SK-N-SH treated with all-trans-retinoic acid at 6 μM for 48 hours (cell line): ENCODE measurements around the gene WIZ.

Experiments
- ATAC-seq: fragments of 200-7000 bp; cut with Tn5 transposase; 3 replicates; pipeline ENCODE4 v1.9.1; 2020; ENCODE audit warnings: mild to moderate bottlenecking, moderate library complexity
- ARNTL ChIP-seq: fragments of 450-650 bp; formaldehyde crosslinking; IDR thresholded peaks from 2 replicates; pipeline ENCODE4 v1.5.0; 2020; ENCODE audit warnings: low read depth, mild to moderate bottlenecking, moderate library complexity, borderline replicate concordance
- BACH2 ChIP-seq: fragments of 250-450 bp; sonication (Bioruptor Pico); IDR thresholded peaks from 2 replicates; pipeline ENCODE4 v1.9.0; 2021; ENCODE audit warnings: mild to moderate bottlenecking, borderline replicate concordance
- CSDC2 ChIP-seq: fragments of 250-450 bp; sonication (Bioruptor Pico); IDR thresholded peaks from 2 replicates; pipeline ENCODE4 v1.5.0; 2020; ENCODE audit warnings: mild to moderate bottlenecking, moderate library complexity
- ESRRG ChIP-seq: fragments of 250-450 bp; sonication (Bioruptor Pico); IDR thresholded peaks from 2 replicates; pipeline ENCODE4 v1.6.1; 2021; ENCODE audit warnings: mild to moderate bottlenecking
- GLIS3 ChIP-seq: fragments of 250-450 bp; sonication (Bioruptor Pico); IDR thresholded peaks from 2 replicates; pipeline ENCODE4 v1.5.0; 2020; ENCODE audit warnings: mild to moderate bottlenecking, moderate library complexity
- ISL1 ChIP-seq: fragments of 250-450 bp; sonication (Bioruptor Pico); IDR thresholded peaks from 2 replicates; pipeline ENCODE4 v2.1.2; 2022; ENCODE audit warnings: mild to moderate bottlenecking, moderate library complexity
- OSR1 ChIP-seq: fragments of 250-450 bp; sonication (Bioruptor Pico); IDR thresholded peaks from 2 replicates; pipeline ENCODE4 v1.8.0; 2022; ENCODE audit warnings: moderate library complexity, mild to moderate bottlenecking, inconsistent platforms
- POU6F1 ChIP-seq: fragments of 250-450 bp; sonication (Bioruptor Pico); IDR thresholded peaks from 2 replicates; pipeline ENCODE4 v1.8.0; 2021; ENCODE audit warnings: low read depth, mild to moderate bottlenecking, moderate library complexity, borderline replicate concordance
- PPARA ChIP-seq: fragments of 250-450 bp; sonication (Bioruptor Pico); IDR thresholded peaks from 2 replicates; pipeline ENCODE4 v1.5.0; 2020; ENCODE audit warnings: mild to moderate bottlenecking, borderline replicate concordance
- RARB ChIP-seq: fragments of 250-450 bp; sonication (Bioruptor Pico); IDR thresholded peaks from 2 replicates; pipeline ENCODE4 v1.8.0; 2021; ENCODE audit warnings: mild to moderate bottlenecking, moderate library complexity
- SNAI2 ChIP-seq: fragments of 250-450 bp; sonication (Bioruptor Pico); IDR thresholded peaks from 2 replicates; pipeline ENCODE4 v1.5.0; 2020; ENCODE audit warnings: mild to moderate bottlenecking, moderate library complexity
- TCF4 ChIP-seq: fragments of 250-450 bp; sonication (Bioruptor Pico); IDR thresholded peaks from 2 replicates; pipeline ENCODE4 v1.8.0; 2021; ENCODE audit warnings: mild to moderate bottlenecking, moderate library complexity, borderline replicate concordance
- ZC3H10 ChIP-seq: fragments of 250-450 bp; sonication (Bioruptor Pico); IDR thresholded peaks from 2 replicates; pipeline ENCODE4 v1.5.1; 2021; ENCODE audit warnings: mild to moderate bottlenecking, moderate library complexity
- ZFP3 ChIP-seq: fragments of 250-450 bp; sonication (Bioruptor Pico); IDR thresholded peaks from 2 replicates; pipeline ENCODE4 v1.5.0; 2020; ENCODE audit warnings: mild to moderate bottlenecking, moderate library complexity
- ZFP30 ChIP-seq: fragments of 450-650 bp; formaldehyde crosslinking; IDR thresholded peaks from 2 replicates; pipeline ENCODE4 v1.5.0; 2022; ENCODE audit warnings: mild to moderate bottlenecking, moderate library complexity
- ZNF70 ChIP-seq: fragments of 450-650 bp; formaldehyde crosslinking; IDR thresholded peaks from 2 replicates; pipeline ENCODE4 v1.5.0; 2020; ENCODE audit warnings: mild to moderate bottlenecking, moderate library complexity
- ZNF8 ChIP-seq: fragments of 450-650 bp; formaldehyde crosslinking; IDR thresholded peaks from 2 replicates; pipeline ENCODE4 v1.5.0; 2020; ENCODE audit warnings: mild to moderate bottlenecking, moderate library complexity
- TF ChIP-seq, protein P1 (sequence below): fragments of 250-450 bp; sonication (Bioruptor Pico); IDR thresholded peaks from 2 replicates; pipeline ENCODE4 v1.5.1; 2021; ENCODE audit warnings: mild to moderate bottlenecking, moderate library complexity
- TF ChIP-seq, protein P2 (sequence below): fragments of 250-450 bp; sonication (Bioruptor Pico); IDR thresholded peaks from 2 replicates; pipeline ENCODE4 v1.8.0; 2020; ENCODE audit warnings: mild to moderate bottlenecking, moderate library complexity, borderline replicate concordance
- TF ChIP-seq, protein P3 (sequence below): fragments of 250-450 bp; sonication (Bioruptor Pico); IDR thresholded peaks from 2 replicates; pipeline ENCODE4 v1.5.0; 2020; ENCODE audit warnings: mild to moderate bottlenecking, moderate library complexity

Gene WIZ

GRCh38 chr19:15428956-15429824 is 20.6 kb downstream of the WIZ start:
- no peak for TF ChIP-seq RARB (CRISPR knock-in tag)
- TF ChIP-seq ZNF8, result no peak
- no peak for TF ChIP-seq OSR1 (CRISPR knock-in tag)
- no peak for TF ChIP-seq ARNTL
- TF ChIP-seq ZNF70 (CRISPR knock-in tag), result no peak
- no peak for TF ChIP-seq ZFP3 (CRISPR knock-in tag)
- TF ChIP-seq, protein P1, sequence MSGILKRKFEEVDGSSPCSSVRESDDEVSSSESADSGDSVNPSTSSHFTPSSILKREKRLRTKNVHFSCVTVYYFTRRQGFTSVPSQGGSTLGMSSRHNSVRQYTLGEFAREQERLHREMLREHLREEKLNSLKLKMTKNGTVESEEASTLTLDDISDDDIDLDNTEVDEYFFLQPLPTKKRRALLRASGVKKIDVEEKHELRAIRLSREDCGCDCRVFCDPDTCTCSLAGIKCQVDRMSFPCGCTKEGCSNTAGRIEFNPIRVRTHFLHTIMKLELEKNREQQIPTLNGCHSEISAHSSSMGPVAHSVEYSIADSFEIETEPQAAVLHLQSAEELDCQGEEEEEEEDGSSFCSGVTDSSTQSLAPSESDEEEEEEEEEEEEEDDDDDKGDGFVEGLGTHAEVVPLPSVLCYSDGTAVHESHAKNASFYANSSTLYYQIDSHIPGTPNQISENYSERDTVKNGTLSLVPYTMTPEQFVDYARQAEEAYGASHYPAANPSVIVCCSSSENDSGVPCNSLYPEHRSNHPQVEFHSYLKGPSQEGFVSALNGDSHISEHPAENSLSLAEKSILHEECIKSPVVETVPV (CRISPR knock-in tag), result no peak
- no peak for ATAC-seq

- ATAC-seq, result no peak
- TF ChIP-seq TCF4 (CRISPR knock-in tag) (no peak), ZFP3 (CRISPR knock-in tag) (no peak), ZFP30 (CRISPR knock-in tag) (no peak), RARB (CRISPR knock-in tag) (no peak), GLIS3 (CRISPR knock-in tag) (no peak), POU6F1 (CRISPR knock-in tag) (no peak), SNAI2 (CRISPR knock-in tag) (no peak)
- TF ChIP-seq, protein P2, sequence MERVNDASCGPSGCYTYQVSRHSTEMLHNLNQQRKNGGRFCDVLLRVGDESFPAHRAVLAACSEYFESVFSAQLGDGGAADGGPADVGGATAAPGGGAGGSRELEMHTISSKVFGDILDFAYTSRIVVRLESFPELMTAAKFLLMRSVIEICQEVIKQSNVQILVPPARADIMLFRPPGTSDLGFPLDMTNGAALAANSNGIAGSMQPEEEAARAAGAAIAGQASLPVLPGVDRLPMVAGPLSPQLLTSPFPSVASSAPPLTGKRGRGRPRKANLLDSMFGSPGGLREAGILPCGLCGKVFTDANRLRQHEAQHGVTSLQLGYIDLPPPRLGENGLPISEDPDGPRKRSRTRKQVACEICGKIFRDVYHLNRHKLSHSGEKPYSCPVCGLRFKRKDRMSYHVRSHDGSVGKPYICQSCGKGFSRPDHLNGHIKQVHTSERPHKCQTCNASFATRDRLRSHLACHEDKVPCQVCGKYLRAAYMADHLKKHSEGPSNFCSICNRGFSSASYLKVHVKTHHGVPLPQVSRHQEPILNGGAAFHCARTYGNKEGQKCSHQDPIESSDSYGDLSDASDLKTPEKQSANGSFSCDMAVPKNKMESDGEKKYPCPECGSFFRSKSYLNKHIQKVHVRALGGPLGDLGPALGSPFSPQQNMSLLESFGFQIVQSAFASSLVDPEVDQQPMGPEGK (CRISPR knock-in tag), result no peak
- TF ChIP-seq, protein P3, sequence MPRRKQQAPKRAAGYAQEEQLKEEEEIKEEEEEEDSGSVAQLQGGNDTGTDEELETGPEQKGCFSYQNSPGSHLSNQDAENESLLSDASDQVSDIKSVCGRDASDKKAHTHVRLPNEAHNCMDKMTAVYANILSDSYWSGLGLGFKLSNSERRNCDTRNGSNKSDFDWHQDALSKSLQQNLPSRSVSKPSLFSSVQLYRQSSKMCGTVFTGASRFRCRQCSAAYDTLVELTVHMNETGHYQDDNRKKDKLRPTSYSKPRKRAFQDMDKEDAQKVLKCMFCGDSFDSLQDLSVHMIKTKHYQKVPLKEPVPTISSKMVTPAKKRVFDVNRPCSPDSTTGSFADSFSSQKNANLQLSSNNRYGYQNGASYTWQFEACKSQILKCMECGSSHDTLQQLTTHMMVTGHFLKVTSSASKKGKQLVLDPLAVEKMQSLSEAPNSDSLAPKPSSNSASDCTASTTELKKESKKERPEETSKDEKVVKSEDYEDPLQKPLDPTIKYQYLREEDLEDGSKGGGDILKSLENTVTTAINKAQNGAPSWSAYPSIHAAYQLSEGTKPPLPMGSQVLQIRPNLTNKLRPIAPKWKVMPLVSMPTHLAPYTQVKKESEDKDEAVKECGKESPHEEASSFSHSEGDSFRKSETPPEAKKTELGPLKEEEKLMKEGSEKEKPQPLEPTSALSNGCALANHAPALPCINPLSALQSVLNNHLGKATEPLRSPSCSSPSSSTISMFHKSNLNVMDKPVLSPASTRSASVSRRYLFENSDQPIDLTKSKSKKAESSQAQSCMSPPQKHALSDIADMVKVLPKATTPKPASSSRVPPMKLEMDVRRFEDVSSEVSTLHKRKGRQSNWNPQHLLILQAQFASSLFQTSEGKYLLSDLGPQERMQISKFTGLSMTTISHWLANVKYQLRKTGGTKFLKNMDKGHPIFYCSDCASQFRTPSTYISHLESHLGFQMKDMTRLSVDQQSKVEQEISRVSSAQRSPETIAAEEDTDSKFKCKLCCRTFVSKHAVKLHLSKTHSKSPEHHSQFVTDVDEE (CRISPR knock-in tag), result no peak
- TF ChIP-seq, protein P1 (CRISPR knock-in tag), result no peak
Measured at GRCh38 chr19:15427991-15428471, 21.7 kb downstream of the WIZ start.

GRCh38 chr19:15427350-15427700 is 22.4 kb downstream of the WIZ start:
- ATAC-seq, result no peak
- no peak for TF ChIP-seq ZC3H10
- TF ChIP-seq, protein P2 (CRISPR knock-in tag), result no peak
- TF ChIP-seq ISL1 (CRISPR knock-in tag), result no peak
- no peak for TF ChIP-seq BACH2 (CRISPR knock-in tag)
- TF ChIP-seq RARB (CRISPR knock-in tag), result no peak
- TF ChIP-seq ZFP30 (CRISPR knock-in tag), result no peak
- no peak for TF ChIP-seq CSDC2 (CRISPR knock-in tag)
- no peak for TF ChIP-seq PPARA
- no peak for TF ChIP-seq POU6F1 (CRISPR knock-in tag)
- no peak for TF ChIP-seq GLIS3 (CRISPR knock-in tag)
- TF ChIP-seq ESRRG (CRISPR knock-in tag), result no peak
